Parathyroid adenoma (tissue), 2 donors: Measurements from ENCODE around the gene VOPP1.

Experiments used
- H2AFZ ChIP-seq: fragments of 300-600 bp; sonication (generic); one replicate; pipeline ENCODE4 v1.7.0; 2017; ENCODE audit warnings: antibody characterized with exemption, mild to moderate bottlenecking
- H3K27ac ChIP-seq: fragments of 300-600 bp; sonication (generic); one replicate; pipeline ENCODE4 v1.7.0; 2017
- H3K27me3 ChIP-seq: fragments of 300-600 bp; sonication (generic); one replicate; pipeline ENCODE4 v1.7.0; 2017; ENCODE audit warnings: low read length; ENCODE audit not compliant: control insufficient read depth, insufficient read depth
- H3K36me3 ChIP-seq: fragments of 300-600 bp; sonication (generic); one replicate; pipeline ENCODE4 v1.7.0; 2017; ENCODE audit warnings: low read length; ENCODE audit not compliant: control insufficient read depth, insufficient read depth
- H3K4me1 ChIP-seq: fragments of 300-600 bp; sonication (generic); one replicate; pipeline ENCODE4 v1.7.0; 2017; ENCODE audit warnings: control low read depth
- H3K4me2 ChIP-seq: fragments of 300-600 bp; sonication (generic); one replicate; pipeline ENCODE4 v1.7.0; 2017; ENCODE audit warnings: low read length
- H3K4me3 ChIP-seq: fragments of 300-600 bp; sonication (generic); one replicate; pipeline ENCODE4 v1.7.0; 2017; ENCODE audit warnings: low read depth, low read length
- H3K79me2 ChIP-seq: fragments of 300-600 bp; sonication (generic); one replicate; pipeline ENCODE4 v1.7.0; 2017; ENCODE audit warnings: control low read depth
- H3K9ac ChIP-seq: fragments of 300-600 bp; sonication (generic); one replicate; pipeline ENCODE4 v1.7.0; 2017; ENCODE audit warnings: mild to moderate bottlenecking
- H3K9me3 ChIP-seq: fragments of 300-600 bp; sonication (generic); one replicate; pipeline ENCODE4 v1.7.0; 2017; ENCODE audit warnings: low read length; ENCODE audit not compliant: control insufficient read depth
- TF ChIP-seq, protein P1 (sequence below): fragments of 300-600 bp; sonication (generic); IDR thresholded peaks from one replicate; pipeline ENCODE4 v1.7.0; 2017; ENCODE audit warnings: antibody characterized with exemption, mild to moderate bottlenecking
- donor health status: primary hyperparathyroidism.

Gene VOPP1

DNA sequence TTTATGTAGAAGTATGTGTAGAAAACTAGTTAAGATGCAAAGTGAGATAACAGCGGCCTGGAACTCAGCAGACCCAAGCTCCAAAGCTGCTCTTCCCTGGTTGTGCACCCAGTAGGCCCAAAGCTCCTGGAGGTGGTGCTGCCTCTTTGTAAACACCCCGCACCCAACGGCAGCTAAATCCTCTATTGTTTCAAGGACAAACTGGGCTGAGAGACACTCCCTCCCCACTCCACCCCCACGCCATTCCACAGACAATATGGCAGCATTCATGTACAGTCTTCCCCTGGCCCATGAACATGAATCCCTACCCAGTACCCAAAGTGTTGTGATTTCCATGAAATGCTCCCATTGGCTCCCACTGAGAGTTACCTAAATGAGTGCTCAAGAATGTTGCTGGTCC, 73.5 kb downstream of the VOPP1 start:
- Histone ChIP-seq H3K9ac (no peak overlapping the region), H3K27me3 (no peaks in the 10 kb centered on the region), H3K4me3 (no peak overlapping the region), H3K9me3 (no peaks in the 10 kb centered on the region), H3K27ac (no peak overlapping the region), H3K4me2 (no peak overlapping the region), H2AFZ (no peak overlapping the region), H3K4me1 (no peaks in the 10 kb centered on the region), H3K79me2 (peaks cover 4% of the 10 kb centered on the region), H3K36me3 (no peaks in the 10 kb centered on the region)
- TF ChIP-seq, protein P1, sequence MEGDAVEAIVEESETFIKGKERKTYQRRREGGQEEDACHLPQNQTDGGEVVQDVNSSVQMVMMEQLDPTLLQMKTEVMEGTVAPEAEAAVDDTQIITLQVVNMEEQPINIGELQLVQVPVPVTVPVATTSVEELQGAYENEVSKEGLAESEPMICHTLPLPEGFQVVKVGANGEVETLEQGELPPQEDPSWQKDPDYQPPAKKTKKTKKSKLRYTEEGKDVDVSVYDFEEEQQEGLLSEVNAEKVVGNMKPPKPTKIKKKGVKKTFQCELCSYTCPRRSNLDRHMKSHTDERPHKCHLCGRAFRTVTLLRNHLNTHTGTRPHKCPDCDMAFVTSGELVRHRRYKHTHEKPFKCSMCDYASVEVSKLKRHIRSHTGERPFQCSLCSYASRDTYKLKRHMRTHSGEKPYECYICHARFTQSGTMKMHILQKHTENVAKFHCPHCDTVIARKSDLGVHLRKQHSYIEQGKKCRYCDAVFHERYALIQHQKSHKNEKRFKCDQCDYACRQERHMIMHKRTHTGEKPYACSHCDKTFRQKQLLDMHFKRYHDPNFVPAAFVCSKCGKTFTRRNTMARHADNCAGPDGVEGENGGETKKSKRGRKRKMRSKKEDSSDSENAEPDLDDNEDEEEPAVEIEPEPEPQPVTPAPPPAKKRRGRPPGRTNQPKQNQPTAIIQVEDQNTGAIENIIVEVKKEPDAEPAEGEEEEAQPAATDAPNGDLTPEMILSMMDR: no peak

GRCh38 chr7:55498142-55498541, 74.2 kb downstream of the VOPP1 start:
- no peak overlapping the region for H3K9ac ChIP-seq
- TF ChIP-seq, protein P1: no peak
- H2AFZ ChIP-seq: no peak overlapping the region
- H3K9me3 ChIP-seq: no peaks in the 10 kb centered on the region
- H3K4me1 ChIP-seq: no peaks in the 10 kb centered on the region
- H3K36me3 ChIP-seq: no peaks in the 10 kb centered on the region
- H3K4me2 ChIP-seq: no peak overlapping the region
- H3K79me2 ChIP-seq: peaks cover 4% of the 10 kb centered on the region
- H3K27ac ChIP-seq: no peak overlapping the region
- no peak overlapping the region for H3K4me3 ChIP-seq
- no peaks in the 10 kb centered on the region for H3K27me3 ChIP-seq

DNA sequence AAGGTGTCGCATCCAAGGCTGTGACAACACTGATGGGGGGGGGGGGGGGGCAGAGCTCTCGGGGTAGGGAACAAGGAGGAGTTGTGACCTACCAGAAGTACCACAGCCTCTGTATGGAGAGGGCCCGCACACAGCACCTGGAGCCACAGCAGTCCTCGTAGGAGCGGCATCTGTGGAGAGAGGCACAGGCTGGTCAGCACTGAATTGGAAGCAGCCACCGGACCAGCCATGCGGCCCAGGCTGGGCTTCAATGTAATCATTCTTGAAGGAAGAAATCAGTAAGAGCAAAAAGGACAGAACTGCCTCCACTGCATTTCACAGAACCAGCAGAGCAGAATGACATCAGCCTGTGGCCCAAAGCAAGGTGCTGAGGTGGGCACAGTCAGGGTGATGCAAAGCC, 74.8 kb downstream of the VOPP1 start:
- TF ChIP-seq, protein P1: no peak
- H3K4me2 ChIP-seq: no peak overlapping the region
- no peaks in the 10 kb centered on the region for H3K27me3 ChIP-seq
- no peaks in the 10 kb centered on the region for H3K4me1 ChIP-seq
- no peak overlapping the region for H3K27ac ChIP-seq
- H3K36me3 ChIP-seq: no peaks in the 10 kb centered on the region
- no peak overlapping the region for H2AFZ ChIP-seq
- H3K4me3 ChIP-seq: no peak overlapping the region
- no peaks in the 10 kb centered on the region for H3K9me3 ChIP-seq
- peaks cover 4% of the 10 kb centered on the region for H3K79me2 ChIP-seq
- H3K9ac ChIP-seq: no peak overlapping the region

DNA sequence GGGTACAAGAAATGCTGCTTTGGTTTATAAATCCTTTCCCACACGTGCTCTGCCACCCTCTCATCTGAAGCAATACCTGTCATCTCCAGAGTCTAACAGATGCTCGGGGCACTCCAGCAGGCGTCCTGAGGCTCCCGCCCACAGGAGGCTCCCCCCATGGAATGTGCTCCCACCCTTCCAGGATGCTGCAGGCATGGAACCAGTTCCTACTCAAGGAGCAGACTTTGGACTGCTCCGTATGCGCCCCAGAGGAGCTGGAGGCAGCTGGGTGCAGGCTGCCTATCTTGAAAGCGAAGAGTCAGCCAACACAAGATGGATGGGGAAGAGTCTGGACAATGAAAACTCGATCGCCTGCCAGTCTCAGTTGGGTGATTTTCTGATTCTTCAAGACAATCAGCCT, 75.4 kb downstream of the VOPP1 start:
- peaks cover 4% of the 10 kb centered on the region for H3K79me2 ChIP-seq
- H3K36me3 ChIP-seq: no peaks in the 10 kb centered on the region
- no peak overlapping the region for H2AFZ ChIP-seq
- no peak overlapping the region for H3K4me3 ChIP-seq
- no peak overlapping the region for H3K9ac ChIP-seq
- H3K27ac ChIP-seq: no peak overlapping the region
- H3K27me3 ChIP-seq: no peaks in the 10 kb centered on the region
- H3K4me2 ChIP-seq: no peak overlapping the region
- TF ChIP-seq, protein P1: no peak
- H3K4me1 ChIP-seq: no peaks in the 10 kb centered on the region
- no peaks in the 10 kb centered on the region for H3K9me3 ChIP-seq

DNA sequence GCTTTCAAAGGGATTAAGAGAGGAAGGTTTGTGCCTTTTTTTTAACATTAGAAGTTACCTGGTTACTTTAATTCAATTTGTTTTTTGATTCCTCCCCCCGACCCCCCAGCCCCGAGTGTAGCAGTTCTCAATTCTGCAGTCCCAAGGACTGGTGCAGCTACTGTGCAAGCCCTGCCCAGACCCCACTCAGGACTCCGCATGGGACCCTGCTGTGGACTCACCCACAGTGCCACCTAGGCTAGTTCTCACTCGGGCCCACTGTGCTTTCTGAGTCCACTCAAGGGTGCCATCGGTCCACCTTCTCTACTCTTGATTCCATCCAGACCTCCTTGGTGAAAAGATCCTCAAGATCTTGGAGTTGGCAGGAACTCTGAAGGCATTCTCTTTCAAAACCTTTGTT, 77.4 kb downstream of the VOPP1 start:
- Histone ChIP-seq H3K9me3 (no peaks in the 10 kb centered on the region), H3K4me3 (no peak overlapping the region), H3K4me2 (no peak overlapping the region), H3K4me1 (no peaks in the 10 kb centered on the region), H3K36me3 (no peaks in the 10 kb centered on the region), H3K9ac (no peak overlapping the region), H3K27ac (no peak overlapping the region), H3K79me2 (no peaks in the 10 kb centered on the region), H2AFZ (no peak overlapping the region), H3K27me3 (no peaks in the 10 kb centered on the region)
- TF ChIP-seq, protein P1: no peak
